B cell (primary cell): ENCODE results near the gene ECE1. TPM values are rescaled to one million over a fixed set of nuclear protein-coding genes. Genes with fewer than 3 reads are reported as not detected.

Experiments
- ATAC-seq: fragments of 200-7000 bp; cut with Tn5 transposase; one replicate; pipeline ENCODE4 v1.10.0; 2021; ENCODE audit warnings: low read depth, mild to moderate bottlenecking, moderate number of reproducible peaks, moderate library complexity
- CTCF ChIA-PET: fragments of 350-600 bp; sonication (Branson Sonifier 250); formaldehyde crosslinking; loops from one replicate; lab custom pipeline; 2021; ENCODE audit warnings: antibody characterized with exemption, inconsistent platforms; lab: Charles Lee
- POLR2A ChIA-PET: fragments of 350-600 bp; sonication (Branson Sonifier 250); formaldehyde crosslinking; loops from one replicate; lab custom pipeline; 2021; ENCODE audit warnings: antibody characterized with exemption; lab: Charles Lee
- DNase-seq: peaks from one replicate; pipeline ENCODE4 v3.0.0; 2013
- H2AFZ ChIP-seq: 2 replicates; pipeline ENCODE4 v1.6.1; 2012; ENCODE audit warnings: mild to moderate bottlenecking, low read depth, low read length; ENCODE audit not compliant: insufficient read depth, poor library complexity, severe bottlenecking
- H3K27ac ChIP-seq, 2 donors: 1 replicate in 1 of 2; 2 replicates in 1 of 2; pipeline ENCODE4 v1.5.1; 2012 to 2013; ENCODE audit warnings: low read length in 2 of 2, mild to moderate bottlenecking in 2 of 2, moderate library complexity in 1 of 2
- H3K27me3 ChIP-seq, 4 experiments: fragments of 200-600 bp in 1 of 4; sonication (generic) in 1 of 4; replicated peaks in 1 of 4; 1 replicate in 2 of 4; 2 replicates in 2 of 4; pipeline versions ENCODE4 v1.6.1 to v1.7.0; 2013 to 2016; ENCODE audit warnings: low read length in 3 of 4, mild to moderate bottlenecking in 2 of 4, mixed read lengths in 1 of 4, moderate library complexity in 1 of 4; ENCODE audit not compliant: insufficient read depth in 4 of 4, control insufficient read depth in 3 of 4; ENCODE audit errors: control extremely low read depth in 1 of 4
- H3K36me3 ChIP-seq, 2 experiments: replicated peaks in 1 of 2; 1 replicate in 1 of 2; 2 replicates in 1 of 2; pipeline versions ENCODE4 v1.6.1 to v1.7.1; 2013; ENCODE audit warnings: low read length in 1 of 2; ENCODE audit not compliant: insufficient read depth in 2 of 2, control insufficient read depth in 1 of 2; ENCODE audit errors: control extremely low read depth in 1 of 2, extremely low read depth in 1 of 2
- H3K4me1 ChIP-seq, 2 donors: fragments of 200-600 bp in 1 of 2; sonication (generic) in 1 of 2; 1 replicate in 1 of 2; 2 replicates in 1 of 2; pipeline versions ENCODE4 v1.5.1 to v1.6.1; 2013 to 2017; ENCODE audit warnings: low read length in 2 of 2; ENCODE audit not compliant: control insufficient read depth in 2 of 2, insufficient read depth in 2 of 2
- H3K4me2 ChIP-seq: replicated peaks from 2 replicates; pipeline ENCODE3; 2012; ENCODE audit warnings: mild to moderate bottlenecking, low read depth, low read length; ENCODE audit not compliant: poor library complexity, severe bottlenecking
- H3K4me3 ChIP-seq, 5 experiments: fragments of 200-600 bp in 1 of 5; sonication (generic) in 1 of 5; 1 replicate in 3 of 5; 2 replicates in 2 of 5; pipeline versions ENCODE4 v1.5.1 to v1.7.0; 2011 to 2016; ENCODE audit warnings: low read length in 4 of 5, mild to moderate bottlenecking in 4 of 5, low read depth in 2 of 5, control low read depth in 1 of 5, moderate library complexity in 1 of 5; ENCODE audit not compliant: insufficient read depth in 1 of 5; ENCODE audit errors: control extremely low read depth in 1 of 5, extremely low read depth in 1 of 5
- H3K79me2 ChIP-seq: fragments of 200-600 bp; sonication (generic); one replicate; pipeline ENCODE4 v1.6.0; 2016; ENCODE audit warnings: low read length; ENCODE audit not compliant: control insufficient read depth, insufficient read depth
- H3K9ac ChIP-seq: fragments of 200-600 bp; sonication (generic); 2 replicates; pipeline ENCODE4 v1.6.1; 2017; ENCODE audit warnings: mild to moderate bottlenecking, low read length, moderate library complexity
- H3K9me3 ChIP-seq, 3 donors: one replicate each; pipeline versions ENCODE4 v1.6.1 to v1.7.1; 2013; ENCODE audit warnings: low read length in 2 of 3; ENCODE audit not compliant: control insufficient read depth in 2 of 3, insufficient read depth in 1 of 3; ENCODE audit errors: control extremely low read depth in 1 of 3
- H4K20me1 ChIP-seq: 2 replicates; pipeline ENCODE4 v1.6.0; 2012; ENCODE audit warnings: mild to moderate bottlenecking, low read length; ENCODE audit not compliant: insufficient read depth, control insufficient read depth, poor library complexity, severe bottlenecking
- H3K27ac Mint-ChIP-seq: one replicate; pipeline ENCODE4 v1.8.0; 2021; ENCODE audit warnings: mixed read lengths
- H3K27me3 Mint-ChIP-seq: one replicate; pipeline ENCODE4 v1.8.0; 2021; ENCODE audit warnings: mixed read lengths
- H3K4me1 Mint-ChIP-seq: one replicate; pipeline ENCODE4 v1.8.0; 2021; ENCODE audit warnings: mixed read lengths
- H3K4me3 Mint-ChIP-seq: one replicate; pipeline ENCODE4 v1.8.0; 2021; ENCODE audit warnings: mixed read lengths
- H3K9me3 Mint-ChIP-seq: one replicate; pipeline ENCODE4 v1.8.0; 2022; ENCODE audit warnings: mixed read lengths; ENCODE audit not compliant: insufficient read depth
- CTCF ChIP-seq: fragments of 200-600 bp; IDR thresholded peaks from one replicate; pipeline ENCODE4 v1.8.0; 2022; ENCODE audit warnings: antibody characterized with exemption, mild to moderate bottlenecking
- EZH2 ChIP-seq: IDR thresholded peaks from 2 replicates; pipeline ENCODE4 v1.6.1; 2012; ENCODE audit warnings: borderline replicate concordance, low read depth, mild to moderate bottlenecking, moderate library complexity, low read length; ENCODE audit not compliant: insufficient read depth, poor library complexity, severe bottlenecking
- WGBS: methylation state at CpG from one replicate; pipeline ENCODE4 v1.1.5; 2013; ENCODE audit warnings: missing lambda C conversion rate; ENCODE audit not compliant: insufficient coverage; 5-methylcytosine and 5-hydroxymethylcytosine counted together
- intact Hi-C: fragments of 100-400 bp; cut with micrococcal nuclease; formaldehyde crosslinking; loops from one replicate; pipeline ENCODE4 v1.10.0; 2022
- polyA plus RNA-seq: library from polyadenylated mRNA; depleted of rRNA; stranded (reverse); fragments of >200 nt; gene quantifications from 2 replicates; pipeline ENCODE4 v1.2.3, GENCODE V29; 2012
- total RNA-seq, 2 donors: library from RNA; stranded (reverse); fragments of 120-200 nt in 1 of 2; gene quantifications; 1 replicate in 1 of 2; 2 replicates in 1 of 2; pipeline versions ENCODE4 v1.2.3 to v1.2.4, GENCODE V29; 2013 to 2022

Gene ECE1
- total and polyA plus RNA-seq, 2 donors (not counting 1 experiment from before 2014, with no cell fraction given) = 46.7 to 133 TPM

DNA sequence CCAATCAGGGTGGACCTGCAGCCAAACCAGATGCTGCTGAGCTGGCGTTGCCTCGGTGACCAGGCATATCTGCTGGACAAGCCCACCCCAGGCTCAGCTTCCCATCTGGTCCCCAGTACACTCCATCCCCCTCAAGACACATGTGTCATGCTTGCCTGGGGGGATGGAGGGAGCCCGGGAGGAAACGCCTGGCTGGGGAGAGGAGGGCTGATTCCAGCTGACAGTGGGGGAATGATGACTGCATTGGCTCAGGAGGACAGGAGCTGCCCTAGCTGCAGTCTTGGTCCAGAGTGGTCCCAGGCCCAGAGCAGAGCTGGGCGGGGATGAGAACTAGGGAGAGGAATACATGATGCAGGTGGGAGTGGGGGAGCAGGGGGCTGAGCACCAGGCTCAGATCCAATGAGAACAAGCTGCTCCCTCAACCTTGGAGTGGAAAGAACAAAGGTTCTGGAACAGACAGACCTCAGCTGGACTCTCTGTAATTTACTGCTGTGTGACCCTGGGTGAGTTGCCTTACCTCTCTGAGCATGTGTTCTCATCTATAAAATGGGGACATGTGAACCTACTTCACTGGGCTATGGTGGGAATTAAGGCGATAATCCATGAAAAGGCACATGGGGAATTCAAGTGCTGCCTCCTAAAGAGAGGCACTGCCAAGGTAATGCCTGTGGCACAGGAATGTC is 23.1 kb upstream of the ECE1 start:
- TF ChIP-seq EZH2 = no peak
- no peak for TF ChIP-seq CTCF
- Histone ChIP-seq H3K4me3 (no peak overlapping the region), H3K4me1 (peaks cover 7 to 8% of the 10 kb centered on the region in 2 donors), H3K27me3 (no peaks in the 10 kb centered on the region), H3K79me2 (peaks cover 95% of the 10 kb centered on the region), H3K4me2 (no peak overlapping the region), H4K20me1 (peaks cover 45% of the 10 kb centered on the region), H3K27ac (no peak overlapping the region), H3K9ac (no peak overlapping the region), H2AFZ (no peak overlapping the region), H3K36me3 (peaks cover 0 to 23% of the 10 kb centered on the region in 2 experiments), H3K9me3 (peaks cover 0 to 9% (median 0%) of the 10 kb centered on the region in 3 donors)
- peaks cover 37% of the 10 kb centered on the region for H3K4me1 Mint-ChIP-seq
- ChIA-PET POLR2A (no interaction called here), CTCF (interaction anchor here (0.6 to 3.5 kb wide), 7 partner anchors 11 to 60 kb away, joined by 3 to 13 read pairs (median 5); no protein-coding TSS in a partner anchor)
- ATAC-seq (no peak), DNase-seq (no peak)
- intact Hi-C loops = no loop called here
- H3K27ac Mint-ChIP-seq = no peak overlapping the region
- H3K4me3 Mint-ChIP-seq = no peak overlapping the region
- H3K27me3 Mint-ChIP-seq = no peaks in the 10 kb centered on the region
- WGBS = 84% methylated on average over 4 of the region's 6 CpGs
- H3K9me3 Mint-ChIP-seq = no peaks in the 10 kb centered on the region

DNA sequence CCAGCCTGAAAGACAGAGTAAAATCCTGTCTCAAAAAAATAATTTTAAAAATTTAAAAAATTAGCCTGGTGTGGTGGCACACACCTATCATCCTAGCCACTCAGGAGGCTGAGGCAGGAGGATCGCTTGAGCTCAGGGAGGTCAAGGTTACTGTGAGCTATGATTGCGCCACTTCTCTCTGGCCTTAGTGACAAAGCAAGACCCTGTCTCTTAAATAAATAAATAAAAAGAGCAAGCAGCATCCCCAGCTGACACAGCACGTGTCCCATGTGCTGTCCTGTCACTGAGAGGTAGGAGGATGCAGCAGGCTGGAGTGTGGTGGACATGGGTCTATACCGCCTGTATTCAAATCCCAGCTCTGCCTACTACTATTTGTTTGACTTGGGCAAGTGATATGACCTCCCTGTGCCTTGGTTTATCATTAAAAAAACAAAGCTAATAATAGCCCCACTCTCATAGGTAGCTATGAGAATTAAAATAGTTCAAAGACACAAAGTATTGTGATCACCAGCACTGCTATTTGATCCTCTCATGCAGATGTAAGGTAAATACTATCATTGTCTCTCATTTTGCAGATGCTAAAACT is 22.2 kb upstream of the ECE1 start:
- Mint-ChIP-seq H3K4me3 (no peak overlapping the region), H3K9me3 (no peaks in the 10 kb centered on the region), H3K4me1 (peaks cover 42% of the 10 kb centered on the region), H3K27me3 (no peaks in the 10 kb centered on the region), H3K27ac (no peak overlapping the region)
- peaks cover 95% of the 10 kb centered on the region for H3K79me2 ChIP-seq
- DNase-seq (no peak), ATAC-seq (no peak)
- H2AFZ ChIP-seq = no peak overlapping the region
- H3K4me3 ChIP-seq = no peak overlapping the region
- peaks cover 8 to 16% of the 10 kb centered on the region in 2 donors for H3K4me1 ChIP-seq
- no peaks in the 10 kb centered on the region for H3K27me3 ChIP-seq
- WGBS = no CpG with 5 or more reads among the region's 4 CpGs
- TF ChIP-seq CTCF (no peak), EZH2 (no peak)
- H3K9ac ChIP-seq = no peak overlapping the region
- no peak overlapping the region for H3K27ac ChIP-seq
- H3K36me3 ChIP-seq = peaks cover 0 to 17% of the 10 kb centered on the region in 2 experiments
- intact Hi-C loops = no loop called here
- H3K9me3 ChIP-seq = peaks cover 0 to 9% (median 0%) of the 10 kb centered on the region in 3 donors
- ChIA-PET POLR2A (interaction anchor here (0.7 kb wide), 1 partner anchor 38 kb away, joined by 3 read pairs; no protein-coding TSS in a partner anchor), CTCF (interaction anchor here (0.6 to 3.5 kb wide), 8 partner anchors 12 to 499 kb away, joined by 3 to 13 read pairs (median 4); no protein-coding TSS in a partner anchor)
- no peak overlapping the region for H3K4me2 ChIP-seq
- peaks cover 41% of the 10 kb centered on the region for H4K20me1 ChIP-seq
